ENCODE results near the gene PTPN18. TPM values are rescaled to one million over a fixed set of nuclear protein-coding genes. Genes with fewer than 3 reads are reported as not detected.

PTPN18 gene
- total RNA-seq, 1 donor from 2014 or later = 78.5 TPM

- Mint-ChIP-seq H3K4me1 (ENCODE audit: low read depth, unreplicated experiment) (no peaks in the 10 kb centered on the region), H3K27me3 (ENCODE audit: unreplicated experiment) (peaks cover 3% of the 10 kb centered on the region), H3K4me3 (ENCODE audit: unreplicated experiment) (no peak overlapping the region), H3K36me3 (ENCODE audit: unreplicated experiment) (no peaks in the 10 kb centered on the region), H3K9me3 (ENCODE audit: unreplicated experiment) (no peaks in the 10 kb centered on the region), H3K27ac (ENCODE audit: unreplicated experiment) (no peak overlapping the region)
- DNase-seq = no peak
- TF ChIP-seq, protein P1, sequence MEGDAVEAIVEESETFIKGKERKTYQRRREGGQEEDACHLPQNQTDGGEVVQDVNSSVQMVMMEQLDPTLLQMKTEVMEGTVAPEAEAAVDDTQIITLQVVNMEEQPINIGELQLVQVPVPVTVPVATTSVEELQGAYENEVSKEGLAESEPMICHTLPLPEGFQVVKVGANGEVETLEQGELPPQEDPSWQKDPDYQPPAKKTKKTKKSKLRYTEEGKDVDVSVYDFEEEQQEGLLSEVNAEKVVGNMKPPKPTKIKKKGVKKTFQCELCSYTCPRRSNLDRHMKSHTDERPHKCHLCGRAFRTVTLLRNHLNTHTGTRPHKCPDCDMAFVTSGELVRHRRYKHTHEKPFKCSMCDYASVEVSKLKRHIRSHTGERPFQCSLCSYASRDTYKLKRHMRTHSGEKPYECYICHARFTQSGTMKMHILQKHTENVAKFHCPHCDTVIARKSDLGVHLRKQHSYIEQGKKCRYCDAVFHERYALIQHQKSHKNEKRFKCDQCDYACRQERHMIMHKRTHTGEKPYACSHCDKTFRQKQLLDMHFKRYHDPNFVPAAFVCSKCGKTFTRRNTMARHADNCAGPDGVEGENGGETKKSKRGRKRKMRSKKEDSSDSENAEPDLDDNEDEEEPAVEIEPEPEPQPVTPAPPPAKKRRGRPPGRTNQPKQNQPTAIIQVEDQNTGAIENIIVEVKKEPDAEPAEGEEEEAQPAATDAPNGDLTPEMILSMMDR (IDR thresholded peaks at IDR 0.05; ENCODE audit: partially characterized antibody, unreplicated experiment) = no peak
Observed at GRCh38 chr2:130316596-130316995, 39.3 kb upstream of the PTPN18 start.

DNA sequence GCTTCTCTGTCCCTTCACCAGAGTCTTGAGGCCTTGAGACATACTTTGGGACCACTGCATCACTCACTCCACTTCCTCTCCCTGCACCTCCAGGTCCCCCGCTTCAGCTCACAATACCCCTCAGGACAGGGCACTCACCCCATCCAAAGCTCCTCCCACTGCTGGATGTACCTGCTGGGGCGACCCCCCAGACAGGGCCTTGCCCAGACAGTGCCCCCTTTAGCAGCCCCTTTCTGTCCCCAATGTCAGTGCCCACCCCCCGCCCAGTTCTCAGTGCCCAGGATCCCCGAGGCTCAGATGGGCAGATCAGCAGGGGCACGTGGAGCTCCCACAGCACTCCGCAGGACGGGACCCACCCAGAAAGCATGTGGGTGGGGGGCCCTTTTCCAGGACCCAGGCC lies 37.0 kb upstream of the PTPN18 start:
- TF ChIP-seq, protein P1 (IDR thresholded peaks at IDR 0.05; ENCODE audit: partially characterized antibody, unreplicated experiment) = no peak
- Mint-ChIP-seq H3K9me3 (ENCODE audit: unreplicated experiment) (no peaks in the 10 kb centered on the region), H3K27me3 (ENCODE audit: unreplicated experiment) (peaks cover 3% of the 10 kb centered on the region), H3K4me1 (ENCODE audit: low read depth, unreplicated experiment) (no peaks in the 10 kb centered on the region), H3K4me3 (ENCODE audit: unreplicated experiment) (no peak overlapping the region), H3K36me3 (ENCODE audit: unreplicated experiment) (no peaks in the 10 kb centered on the region), H3K27ac (ENCODE audit: unreplicated experiment) (no peak overlapping the region)
- no peak for DNase-seq

DNA sequence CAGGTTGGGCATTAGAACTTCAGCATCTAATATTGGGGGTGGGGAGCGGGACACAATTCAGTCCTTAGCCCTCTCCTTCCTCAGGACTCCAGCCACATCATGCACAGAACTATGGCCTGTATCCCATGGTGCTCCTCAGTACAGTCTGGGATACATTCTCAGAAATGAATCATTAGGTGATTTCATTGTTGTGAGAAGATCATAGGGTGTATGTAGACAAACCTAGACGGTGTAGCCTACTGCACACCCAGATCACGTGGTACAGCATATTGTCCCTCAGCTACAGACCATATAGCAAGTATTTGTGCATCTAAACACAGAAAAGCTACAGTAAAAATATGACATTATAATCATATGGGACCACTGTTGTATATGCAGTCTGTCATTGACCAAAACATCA lies 36.3 kb upstream of the PTPN18 start:
- Mint-ChIP-seq H3K4me1 (ENCODE audit: low read depth, unreplicated experiment) (no peaks in the 10 kb centered on the region), H3K27ac (ENCODE audit: unreplicated experiment) (no peak overlapping the region), H3K36me3 (ENCODE audit: unreplicated experiment) (no peaks in the 10 kb centered on the region), H3K4me3 (ENCODE audit: unreplicated experiment) (no peak overlapping the region), H3K27me3 (ENCODE audit: unreplicated experiment) (peaks cover 3% of the 10 kb centered on the region), H3K9me3 (ENCODE audit: unreplicated experiment) (no peaks in the 10 kb centered on the region)
- TF ChIP-seq, protein P1 (IDR thresholded peaks at IDR 0.05; ENCODE audit: partially characterized antibody, unreplicated experiment) = no peak
- DNase-seq = no peak

DNA sequence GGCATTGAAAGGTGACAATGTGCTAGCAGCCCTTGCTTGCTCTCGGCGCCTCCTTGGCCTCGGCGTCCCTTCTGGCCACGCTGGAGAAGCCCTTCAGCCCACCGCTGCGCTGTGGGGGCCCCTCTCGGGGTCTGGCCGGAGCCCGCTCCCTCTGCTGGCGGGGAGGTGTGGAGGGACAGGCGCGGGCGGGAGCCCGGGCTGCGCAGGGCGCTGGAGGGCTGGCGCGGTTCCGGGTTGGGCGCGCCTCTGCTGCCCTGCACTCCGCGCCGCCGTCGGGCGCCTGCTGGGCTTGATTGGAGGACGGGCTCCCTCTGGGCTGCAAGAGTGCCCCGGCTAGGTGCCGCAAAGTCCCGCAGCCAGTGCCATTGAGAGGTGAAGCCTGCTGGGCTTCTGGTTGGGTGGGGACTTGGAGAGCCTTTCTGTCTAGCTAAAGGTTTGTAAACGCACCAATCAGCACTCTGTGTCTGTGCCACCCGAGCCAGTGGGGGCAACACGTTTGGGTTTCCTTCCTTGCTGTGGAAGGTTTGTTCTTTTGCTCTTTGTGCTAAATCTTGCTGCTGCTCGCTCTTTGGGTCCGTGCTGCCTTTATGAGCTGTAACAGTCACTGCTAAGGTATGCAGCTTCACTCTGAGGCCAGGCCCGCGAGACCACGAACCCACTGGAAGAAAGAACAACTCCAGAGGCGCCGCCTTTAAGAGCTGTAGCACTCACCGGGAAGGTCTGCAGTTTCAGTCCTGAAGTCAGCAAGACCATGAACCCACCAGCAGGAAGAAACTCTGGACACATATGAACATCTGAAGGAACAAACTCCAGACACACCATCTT lies 27.9 kb upstream of the PTPN18 start:
- Mint-ChIP-seq H3K36me3 (ENCODE audit: unreplicated experiment) (no peaks in the 10 kb centered on the region), H3K4me1 (ENCODE audit: low read depth, unreplicated experiment) (no peaks in the 10 kb centered on the region), H3K27me3 (ENCODE audit: unreplicated experiment) (peaks cover 5% of the 10 kb centered on the region), H3K27ac (ENCODE audit: unreplicated experiment) (no peak overlapping the region), H3K4me3 (ENCODE audit: unreplicated experiment) (no peak overlapping the region), H3K9me3 (ENCODE audit: unreplicated experiment) (peaks cover 1% of the 10 kb centered on the region)
- TF ChIP-seq, protein P1 (IDR thresholded peaks at IDR 0.05; ENCODE audit: partially characterized antibody, unreplicated experiment) = peak; percentile 23
- DNase-seq = peak; percentile 45

GRCh38 chr2:130328710-130329109 lies 27.1 kb upstream of the PTPN18 start:
- H3K27ac Mint-ChIP-seq (ENCODE audit: unreplicated experiment) = no peak overlapping the region
- H3K4me3 Mint-ChIP-seq (ENCODE audit: unreplicated experiment) = no peak overlapping the region
- H3K27me3 Mint-ChIP-seq (ENCODE audit: unreplicated experiment) = peaks cover 5% of the 10 kb centered on the region
- H3K36me3 Mint-ChIP-seq (ENCODE audit: unreplicated experiment) = no peaks in the 10 kb centered on the region
- DNase-seq = no peak
- H3K4me1 Mint-ChIP-seq (ENCODE audit: low read depth, unreplicated experiment) = no peaks in the 10 kb centered on the region
- TF ChIP-seq, protein P1 (IDR thresholded peaks at IDR 0.05; ENCODE audit: partially characterized antibody, unreplicated experiment) = no peak
- H3K9me3 Mint-ChIP-seq (ENCODE audit: unreplicated experiment) = peaks cover 1% of the 10 kb centered on the region

Measured in glutamatergic neuron (in vitro differentiated cells).